ENCODE data around the gene LACTB.

LACTB gene

GRCh38 chr15:63136742-63137141, 15.1 kb downstream of the LACTB start:
- Histone ChIP-seq H3K4me3 (ENCODE audit: low read depth, low read length, poor library complexity, severe bottlenecking) (no peak overlapping the region), H3K27ac (ENCODE audit: low read depth, low read length, poor library complexity, severe bottlenecking) (no peak overlapping the region), H3K27me3 (ENCODE audit: insufficient read depth, low read length) (no peaks in the 10 kb centered on the region), H3K79me2 (ENCODE audit: insufficient read depth, low read length) (no peaks in the 10 kb centered on the region), H3K4me2 (ENCODE audit: low read length) (no peak overlapping the region), H3K4me1 (ENCODE audit: insufficient read depth, low read length, severe bottlenecking) (no peaks in the 10 kb centered on the region), H3F3A (ENCODE audit: insufficient read depth, low read length) (no peaks in the 10 kb centered on the region), H4K20me1 (ENCODE audit: insufficient read depth, low read length) (no peaks in the 10 kb centered on the region), H3K9me3 (ENCODE audit: low read length) (no peaks in the 10 kb centered on the region), H3K36me3 (ENCODE audit: insufficient read depth, low read length) (no peaks in the 10 kb centered on the region), H3K9me2 (ENCODE audit: low read depth, low read length) (no peaks in the 10 kb centered on the region), H2AFZ (ENCODE audit: low read length) (no peak overlapping the region), H3K9ac (ENCODE audit: low read length) (no peak overlapping the region)
- TF ChIP-seq EZH2 (IDR thresholded peaks at IDR 0.05; ENCODE audit: borderline replicate concordance, low read length) (no peak), CTCF (IDR thresholded peaks at IDR 0.05; ENCODE audit: low read length) (no peak)

- TF ChIP-seq EZH2 (IDR thresholded peaks at IDR 0.05; ENCODE audit: borderline replicate concordance, low read length) (no peak), CTCF (IDR thresholded peaks at IDR 0.05; ENCODE audit: low read length) (no peak)
- Histone ChIP-seq H4K20me1 (ENCODE audit: insufficient read depth, low read length) (no peaks in the 10 kb centered on the region), H3K9ac (ENCODE audit: low read length) (no peak overlapping the region), H3K4me1 (ENCODE audit: insufficient read depth, low read length, severe bottlenecking) (no peaks in the 10 kb centered on the region), H3K27ac (ENCODE audit: low read depth, low read length, poor library complexity, severe bottlenecking) (no peak overlapping the region), H2AFZ (ENCODE audit: low read length) (no peak overlapping the region), H3K9me2 (ENCODE audit: low read depth, low read length) (no peaks in the 10 kb centered on the region), H3K4me2 (ENCODE audit: low read length) (no peak overlapping the region), H3K36me3 (ENCODE audit: insufficient read depth, low read length) (no peaks in the 10 kb centered on the region; the same call in 1 of the 2 replicates), H3K9me3 (ENCODE audit: low read length) (no peaks in the 10 kb centered on the region), H3F3A (ENCODE audit: insufficient read depth, low read length) (no peaks in the 10 kb centered on the region), H3K4me3 (ENCODE audit: low read depth, low read length, poor library complexity, severe bottlenecking) (no peak overlapping the region), H3K27me3 (ENCODE audit: insufficient read depth, low read length) (no peaks in the 10 kb centered on the region), H3K79me2 (ENCODE audit: insufficient read depth, low read length) (no peaks in the 10 kb centered on the region)
Measured at GRCh38 chr15:63140936-63141335, 19.3 kb downstream of the LACTB start.

- Histone ChIP-seq H3K36me3 (ENCODE audit: insufficient read depth, low read length) (no peaks in the 10 kb centered on the region; the same call in 1 of the 2 replicates), H3K9ac (ENCODE audit: low read length) (no peak overlapping the region)
Measured at GRCh38 chr15:63145426-63145825, 23.8 kb downstream of the LACTB start.

More at GRCh38 chr15:63145426-63145825, 23.8 kb downstream of the LACTB start:
- Histone ChIP-seq H2AFZ (ENCODE audit: low read length) (no peak overlapping the region), H3K27ac (ENCODE audit: low read depth, low read length, poor library complexity, severe bottlenecking) (no peak overlapping the region), H4K20me1 (ENCODE audit: insufficient read depth, low read length) (no peaks in the 10 kb centered on the region), H3K9me2 (ENCODE audit: low read depth, low read length) (no peaks in the 10 kb centered on the region), H3K4me2 (ENCODE audit: low read length) (no peak overlapping the region), H3K9me3 (ENCODE audit: low read length) (no peaks in the 10 kb centered on the region), H3K27me3 (ENCODE audit: insufficient read depth, low read length) (no peaks in the 10 kb centered on the region), H3K79me2 (ENCODE audit: insufficient read depth, low read length) (no peaks in the 10 kb centered on the region), H3K4me3 (ENCODE audit: low read depth, low read length, poor library complexity, severe bottlenecking) (no peak overlapping the region), H3K4me1 (ENCODE audit: insufficient read depth, low read length, severe bottlenecking) (no peaks in the 10 kb centered on the region), H3F3A (ENCODE audit: insufficient read depth, low read length) (no peaks in the 10 kb centered on the region)
- no peak for TF ChIP-seq EZH2 (IDR thresholded peaks at IDR 0.05; ENCODE audit: borderline replicate concordance, low read length)
- TF ChIP-seq CTCF (IDR thresholded peaks at IDR 0.05; ENCODE audit: low read length): no peak
